K562 (cell line): ENCODE results near the gene DHRS4L2.
"Not testable (repeated sequence)": the region's sequence is repeated elsewhere in the genome, so short reads cannot be mapped to it uniquely, and the experiment has no call there.

ENCODE experiments used
- ARNT ChIP-seq, 2 experiments: fragments of 450-650 bp; IDR thresholded peaks; 2 replicates each; pipeline ENCODE4 v1.6.1; 2016; ENCODE audit warnings: mild to moderate bottlenecking in 1 of 2
- EZH2 ChIP-seq: IDR thresholded peaks from 2 replicates; pipeline ENCODE4 v1.6.1; 2012; ENCODE audit warnings: low read depth, mild to moderate bottlenecking, inconsistent platforms, low read length, borderline replicate concordance
- FOXP1 ChIP-seq: sonication (generic); formaldehyde crosslinking; IDR thresholded peaks from 2 replicates; pipeline ENCODE4 v1.8.0; 2022; ENCODE audit warnings: mild to moderate bottlenecking, missing genetic modification reagents
- SPI1 ChIP-seq: IDR thresholded peaks from 2 replicates; pipeline ENCODE4 v1.6.1; 2011; ENCODE audit warnings: low read depth, low read length, control low read depth, borderline replicate concordance
- ZFP36 ChIP-seq: fragments of 150-350 bp; IDR thresholded peaks from 2 replicates; pipeline ENCODE4 v1.6.1; 2018; ENCODE audit warnings: low read length, low read depth; ENCODE audit not compliant: partially characterized antibody
- TF ChIP-seq, protein P1 (sequence below): fragments of 250-450 bp; sonication (Bioruptor Pico); IDR thresholded peaks from 2 replicates; pipeline ENCODE4 v1.4.0; 2020
- TF ChIP-seq, protein P2 (sequence below), 3 experiments: IDR thresholded peaks in 2 of 3; conservative IDR thresholded peaks in 1 of 3; 2 replicates each; pipeline ENCODE4 v1.5.1; 2011 to 2012; ENCODE audit warnings: low read length in 3 of 3, mild to moderate bottlenecking in 3 of 3, control low read depth in 2 of 3, improper control_type of control experiment in 1 of 3, inconsistent platforms in 1 of 3, low read depth in 1 of 3, mixed read lengths in 1 of 3, moderate library complexity in 1 of 3; ENCODE audit not compliant: insufficient read depth in 2 of 3

DNA sequence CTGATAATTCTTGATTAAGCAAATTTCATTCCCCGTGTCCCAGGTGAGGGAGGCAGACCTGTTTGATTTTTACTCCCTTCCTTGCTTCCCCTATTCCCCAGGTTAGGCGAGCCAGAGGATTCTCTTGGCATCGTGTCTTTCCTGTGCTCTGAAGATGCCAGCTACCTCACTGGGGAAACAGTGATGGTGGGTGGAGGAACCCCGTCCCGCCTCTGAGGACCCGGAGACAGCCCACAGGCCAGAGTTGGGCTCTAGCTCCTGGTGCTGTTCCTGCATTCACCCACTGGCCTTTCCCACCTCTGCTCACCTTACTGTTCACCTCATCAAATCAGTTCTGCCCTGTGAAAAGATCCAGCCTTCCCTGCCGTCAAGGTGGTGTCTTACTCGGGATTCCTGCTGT lies 62.0 kb downstream of the DHRS4L2 start:
- TF ChIP-seq ZFP36; EZH2; FOXP1 (CRISPR knock-in tag); SPI1; ARNT (IDR thresholded peaks at IDR 0.05): not testable (repeated sequence)
- TF ChIP-seq, protein P1, sequence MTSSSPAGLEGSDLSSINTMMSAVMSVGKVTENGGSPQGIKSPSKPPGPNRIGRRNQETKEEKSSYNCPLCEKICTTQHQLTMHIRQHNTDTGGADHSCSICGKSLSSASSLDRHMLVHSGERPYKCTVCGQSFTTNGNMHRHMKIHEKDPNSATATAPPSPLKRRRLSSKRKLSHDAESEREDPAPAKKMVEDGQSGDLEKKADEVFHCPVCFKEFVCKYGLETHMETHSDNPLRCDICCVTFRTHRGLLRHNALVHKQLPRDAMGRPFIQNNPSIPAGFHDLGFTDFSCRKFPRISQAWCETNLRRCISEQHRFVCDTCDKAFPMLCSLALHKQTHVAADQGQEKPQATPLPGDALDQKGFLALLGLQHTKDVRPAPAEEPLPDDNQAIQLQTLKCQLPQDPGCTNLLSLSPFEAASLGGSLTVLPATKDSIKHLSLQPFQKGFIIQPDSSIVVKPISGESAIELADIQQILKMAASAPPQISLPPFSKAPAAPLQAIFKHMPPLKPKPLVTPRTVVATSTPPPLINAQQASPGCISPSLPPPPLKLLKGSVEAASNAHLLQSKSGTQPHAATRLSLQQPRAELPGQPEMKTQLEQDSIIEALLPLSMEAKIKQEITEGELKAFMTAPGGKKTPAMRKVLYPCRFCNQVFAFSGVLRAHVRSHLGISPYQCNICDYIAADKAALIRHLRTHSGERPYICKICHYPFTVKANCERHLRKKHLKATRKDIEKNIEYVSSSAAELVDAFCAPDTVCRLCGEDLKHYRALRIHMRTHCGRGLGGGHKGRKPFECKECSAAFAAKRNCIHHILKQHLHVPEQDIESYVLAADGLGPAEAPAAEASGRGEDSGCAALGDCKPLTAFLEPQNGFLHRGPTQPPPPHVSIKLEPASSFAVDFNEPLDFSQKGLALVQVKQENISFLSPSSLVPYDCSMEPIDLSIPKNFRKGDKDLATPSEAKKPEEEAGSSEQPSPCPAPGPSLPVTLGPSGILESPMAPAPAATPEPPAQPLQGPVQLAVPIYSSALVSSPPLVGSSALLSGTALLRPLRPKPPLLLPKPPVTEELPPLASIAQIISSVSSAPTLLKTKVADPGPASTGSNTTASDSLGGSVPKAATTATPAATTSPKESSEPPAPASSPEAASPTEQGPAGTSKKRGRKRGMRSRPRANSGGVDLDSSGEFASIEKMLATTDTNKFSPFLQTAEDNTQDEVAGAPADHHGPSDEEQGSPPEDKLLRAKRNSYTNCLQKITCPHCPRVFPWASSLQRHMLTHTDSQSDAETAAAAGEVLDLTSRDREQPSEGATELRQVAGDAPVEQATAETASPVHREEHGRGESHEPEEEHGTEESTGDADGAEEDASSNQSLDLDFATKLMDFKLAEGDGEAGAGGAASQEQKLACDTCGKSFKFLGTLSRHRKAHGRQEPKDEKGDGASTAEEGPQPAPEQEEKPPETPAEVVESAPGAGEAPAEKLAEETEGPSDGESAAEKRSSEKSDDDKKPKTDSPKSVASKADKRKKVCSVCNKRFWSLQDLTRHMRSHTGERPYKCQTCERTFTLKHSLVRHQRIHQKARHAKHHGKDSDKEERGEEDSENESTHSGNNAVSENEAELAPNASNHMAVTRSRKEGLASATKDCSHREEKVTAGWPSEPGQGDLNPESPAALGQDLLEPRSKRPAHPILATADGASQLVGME (CRISPR knock-in tag): not testable (repeated sequence)
- TF ChIP-seq, protein P2, sequence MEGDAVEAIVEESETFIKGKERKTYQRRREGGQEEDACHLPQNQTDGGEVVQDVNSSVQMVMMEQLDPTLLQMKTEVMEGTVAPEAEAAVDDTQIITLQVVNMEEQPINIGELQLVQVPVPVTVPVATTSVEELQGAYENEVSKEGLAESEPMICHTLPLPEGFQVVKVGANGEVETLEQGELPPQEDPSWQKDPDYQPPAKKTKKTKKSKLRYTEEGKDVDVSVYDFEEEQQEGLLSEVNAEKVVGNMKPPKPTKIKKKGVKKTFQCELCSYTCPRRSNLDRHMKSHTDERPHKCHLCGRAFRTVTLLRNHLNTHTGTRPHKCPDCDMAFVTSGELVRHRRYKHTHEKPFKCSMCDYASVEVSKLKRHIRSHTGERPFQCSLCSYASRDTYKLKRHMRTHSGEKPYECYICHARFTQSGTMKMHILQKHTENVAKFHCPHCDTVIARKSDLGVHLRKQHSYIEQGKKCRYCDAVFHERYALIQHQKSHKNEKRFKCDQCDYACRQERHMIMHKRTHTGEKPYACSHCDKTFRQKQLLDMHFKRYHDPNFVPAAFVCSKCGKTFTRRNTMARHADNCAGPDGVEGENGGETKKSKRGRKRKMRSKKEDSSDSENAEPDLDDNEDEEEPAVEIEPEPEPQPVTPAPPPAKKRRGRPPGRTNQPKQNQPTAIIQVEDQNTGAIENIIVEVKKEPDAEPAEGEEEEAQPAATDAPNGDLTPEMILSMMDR (IDR thresholded peaks at IDR 0.05 in 2 of 3, conservative IDR thresholded peaks at IDR 0.05 in 1 of 3; ENCODE audit: insufficient read depth in 2 of 3, low read depth in 1 of 3, low read length in 3 of 3): not testable (repeated sequence)
